ENCODE measurements around the gene CDH15.

DNA sequence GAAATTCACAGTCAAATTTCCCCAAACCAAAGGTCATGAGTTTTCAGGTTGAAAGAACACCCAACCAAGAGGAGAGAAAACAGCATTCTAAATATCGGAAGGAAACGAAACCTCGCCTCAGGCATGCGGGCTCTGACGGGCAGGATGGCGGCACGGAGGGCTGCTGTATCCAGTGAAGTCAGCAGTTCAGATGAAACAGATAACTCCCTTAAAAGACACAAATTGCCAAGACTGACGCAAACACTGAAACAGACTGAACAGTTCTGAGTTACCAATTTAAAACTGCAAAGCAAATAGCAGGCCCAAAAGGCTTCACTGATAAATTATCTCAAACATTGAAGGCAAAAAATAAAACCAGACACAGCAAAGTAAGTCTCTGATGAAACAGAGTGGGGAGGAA, 20.6 kb upstream of the CDH15 start:
- TF ChIP-seq CTCF (IDR thresholded peaks at IDR 0.05) (no peak), POLR2A (IDR thresholded peaks at IDR 0.05) (no peak)
